PC-9 (cell line): Measurements from ENCODE around the gene DSTN.

ENCODE experiments used
- CTCF ChIP-seq: fragments of 200-600 bp; sonication (generic); conservative IDR thresholded peaks from 2 replicates; pipeline ENCODE4 v1.6.1; 2017; ENCODE audit warnings: mixed run types, antibody characterized with exemption, mild to moderate bottlenecking, moderate library complexity
- EZH2 ChIP-seq: fragments of 200-600 bp; sonication (generic); IDR thresholded peaks from 2 replicates; pipeline ENCODE4 v1.8.0; 2017; ENCODE audit warnings: antibody characterized with exemption, low read depth

- TF ChIP-seq CTCF = no peak
- no peak for TF ChIP-seq EZH2
Observed at GRCh38 chr20:17558154-17558940, 11.5 kb upstream of the DSTN start.
